Prostate gland (tissue), 2 donors: ENCODE measurements around the gene TMF1. TPM values are rescaled to one million over a fixed set of nuclear protein-coding genes. Genes with fewer than 3 reads are reported as not detected.

Source experiments
- DNase-seq: peaks from one replicate; pipeline ENCODE4 v3.0.0-alpha.2; 2019; ENCODE audit warnings: low spot score
- H3K27ac ChIP-seq, 2 donors: fragments of 200-600 bp; sonication (generic); 2 replicates each; pipeline ENCODE4 v1.5.1; 2017 to 2019
- H3K27me3 ChIP-seq: fragments of 200-600 bp; sonication (generic); replicated peaks from 2 replicates; pipeline ENCODE4 v1.5.1; 2019; ENCODE audit not compliant: insufficient read depth
- H3K36me3 ChIP-seq, 2 donors: fragments of 200-600 bp; sonication (generic); 1 replicate in 1 of 2; 2 replicates in 1 of 2; pipeline versions ENCODE4 v1.5.1 to v1.8.1; 2017 to 2019
- H3K4me1 ChIP-seq: fragments of 200-600 bp; sonication (generic); replicated peaks from 2 replicates; pipeline ENCODE4 v1.5.1; 2019
- H3K4me3 ChIP-seq, 2 donors: fragments of 200-600 bp; sonication (generic); 2 replicates each; pipeline ENCODE4 v1.5.1; 2017 to 2019
- H3K9me3 ChIP-seq: fragments of 200-600 bp; sonication (generic); 2 replicates; pipeline ENCODE4 v1.5.1; 2017
- POLR2A ChIP-seq: fragments of 450-650 bp; IDR thresholded peaks from one replicate; pipeline ENCODE4 v1.6.1; 2016; ENCODE audit warnings: antibody characterized with exemption, mild to moderate bottlenecking
- POLR2AphosphoS5 ChIP-seq: sonication (generic); formaldehyde crosslinking; IDR thresholded peaks from one replicate; pipeline ENCODE4 v1.6.1; 2017; ENCODE audit warnings: antibody characterized with exemption
- WGBS: methylation state at CpG from one replicate; pipeline ENCODE4 v1.1.5; 2018; 5-methylcytosine and 5-hydroxymethylcytosine counted together
- intact Hi-C: fragments of 100-400 bp; cut with DNase I; formaldehyde crosslinking; loops from one replicate; pipeline ENCODE4 v1.14.2; 2022
- total RNA-seq, 2 donors: library from RNA; depleted of rRNA; stranded (reverse); fragments of >200 nt; gene quantifications; one replicate each; pipeline ENCODE4 v1.1.0, GENCODE V29; 2016
- TF ChIP-seq, protein P1 (sequence below), 4 experiments: fragments of 200-600 bp in 2 of 4; fragments of 450-650 bp in 2 of 4; sonication (generic) in 2 of 4; IDR thresholded peaks; 1 replicate in 3 of 4; 2 replicates in 1 of 4; pipeline ENCODE4 v1.5.1; 2016 to 2019; ENCODE audit warnings: antibody characterized with exemption in 4 of 4, mild to moderate bottlenecking in 2 of 4, moderate library complexity in 2 of 4

Gene TMF1
- total RNA-seq, 2 donors from 2014 or later, result 24.9 to 29.1 TPM

GRCh38 chr3:69095636-69096035, 43.5 kb upstream of the TMF1 start:
- DNase-seq, result no peak
- intact Hi-C loops, result no loop called here
- WGBS, result 78% methylated on average over 5 of the region's 5 CpGs
- H3K27ac ChIP-seq, result peak overlapping the region; percentile 61 to 64
- H3K36me3 ChIP-seq, result no peaks in the 10 kb centered on the region
- TF ChIP-seq POLR2AphosphoS5 (no peak), POLR2A (no peak)
- TF ChIP-seq, protein P1, sequence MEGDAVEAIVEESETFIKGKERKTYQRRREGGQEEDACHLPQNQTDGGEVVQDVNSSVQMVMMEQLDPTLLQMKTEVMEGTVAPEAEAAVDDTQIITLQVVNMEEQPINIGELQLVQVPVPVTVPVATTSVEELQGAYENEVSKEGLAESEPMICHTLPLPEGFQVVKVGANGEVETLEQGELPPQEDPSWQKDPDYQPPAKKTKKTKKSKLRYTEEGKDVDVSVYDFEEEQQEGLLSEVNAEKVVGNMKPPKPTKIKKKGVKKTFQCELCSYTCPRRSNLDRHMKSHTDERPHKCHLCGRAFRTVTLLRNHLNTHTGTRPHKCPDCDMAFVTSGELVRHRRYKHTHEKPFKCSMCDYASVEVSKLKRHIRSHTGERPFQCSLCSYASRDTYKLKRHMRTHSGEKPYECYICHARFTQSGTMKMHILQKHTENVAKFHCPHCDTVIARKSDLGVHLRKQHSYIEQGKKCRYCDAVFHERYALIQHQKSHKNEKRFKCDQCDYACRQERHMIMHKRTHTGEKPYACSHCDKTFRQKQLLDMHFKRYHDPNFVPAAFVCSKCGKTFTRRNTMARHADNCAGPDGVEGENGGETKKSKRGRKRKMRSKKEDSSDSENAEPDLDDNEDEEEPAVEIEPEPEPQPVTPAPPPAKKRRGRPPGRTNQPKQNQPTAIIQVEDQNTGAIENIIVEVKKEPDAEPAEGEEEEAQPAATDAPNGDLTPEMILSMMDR (IDR thresholded peaks at IDR 0.05), result no peak
- H3K4me3 ChIP-seq, result no peak overlapping the region
- peaks cover 32% of the 10 kb centered on the region for H3K4me1 ChIP-seq
- H3K27me3 ChIP-seq, result no peaks in the 10 kb centered on the region
- no peaks in the 10 kb centered on the region for H3K9me3 ChIP-seq

GRCh38 chr3:69094467-69095205, 42.5 kb upstream of the TMF1 start:
- TF ChIP-seq POLR2AphosphoS5 (no peak), POLR2A (no peak)
- TF ChIP-seq, protein P1 (IDR thresholded peaks at IDR 0.05), result no peak
- H3K27me3 ChIP-seq, result no peaks in the 10 kb centered on the region
- H3K36me3 ChIP-seq, result no peaks in the 10 kb centered on the region
- DNase-seq, result no peak
- intact Hi-C loops, result no loop called here
- H3K9me3 ChIP-seq, result no peaks in the 10 kb centered on the region
- H3K4me3 ChIP-seq, result no peak overlapping the region
- 42% methylated on average over 8 of the region's 8 CpGs for WGBS
- peaks cover 32% of the 10 kb centered on the region for H3K4me1 ChIP-seq
- H3K27ac ChIP-seq, result peak overlapping the region; percentile 15 to 64

- peak; percentile 35 for DNase-seq
- intact Hi-C loops, result no loop called here
- TF ChIP-seq, protein P1 (IDR thresholded peaks at IDR 0.05), result no peak
- TF ChIP-seq POLR2AphosphoS5, result peak; percentile 41
- Histone ChIP-seq H3K36me3 (no peaks in the 10 kb centered on the region), H3K27ac (peak overlapping the region; percentile 48 to 64), H3K27me3 (no peaks in the 10 kb centered on the region), H3K9me3 (no peaks in the 10 kb centered on the region), H3K4me1 (peaks cover 43% of the 10 kb centered on the region), H3K4me3 (no peak overlapping the region)
- 18% methylated on average over 4 of the region's 4 CpGs for WGBS
Measured at GRCh38 chr3:69092030-69092516, 39.9 kb upstream of the TMF1 start.

DNA sequence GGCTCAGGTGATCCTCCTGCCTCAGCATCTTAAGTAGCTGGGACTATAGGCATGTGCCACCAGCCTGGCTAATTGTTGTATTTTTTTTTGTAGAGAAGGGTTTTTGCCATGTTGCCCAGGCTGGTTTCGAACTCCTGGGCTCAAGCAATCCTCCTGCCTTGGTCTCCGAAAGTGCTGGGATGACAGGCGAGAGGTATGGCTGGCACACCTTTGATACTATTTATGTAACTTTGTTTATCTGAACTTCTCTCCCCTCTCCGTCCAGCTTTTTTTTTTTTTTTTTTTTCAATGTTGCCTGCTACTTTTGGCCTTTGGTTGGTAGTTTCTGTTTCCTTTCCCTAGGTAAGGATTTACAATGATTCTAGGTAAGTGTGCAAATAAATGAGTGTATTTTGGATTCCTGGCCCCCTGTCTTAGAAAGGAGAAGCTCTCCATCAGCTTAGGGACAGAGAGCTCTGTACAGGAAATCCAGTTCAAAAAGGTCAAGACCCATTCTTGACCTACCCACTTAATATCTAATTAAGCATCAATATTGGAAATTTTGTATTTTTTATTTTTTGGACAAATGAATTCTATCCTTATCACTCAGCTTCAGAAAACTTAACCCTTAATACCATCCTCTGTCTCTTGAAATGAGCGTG, 39.4 kb upstream of the TMF1 start:
- WGBS, result 60% methylated on average over 5 of the region's 5 CpGs
- no peaks in the 10 kb centered on the region for H3K36me3 ChIP-seq
- no peaks in the 10 kb centered on the region for H3K27me3 ChIP-seq
- no peak overlapping the region for H3K4me3 ChIP-seq
- peak overlapping the region; percentile 48 to 64 for H3K27ac ChIP-seq
- peaks cover 40% of the 10 kb centered on the region for H3K4me1 ChIP-seq
- intact Hi-C loops, result no loop called here
- no peaks in the 10 kb centered on the region for H3K9me3 ChIP-seq
- DNase-seq, result no peak
- no peak for TF ChIP-seq POLR2A
- no peak for TF ChIP-seq POLR2AphosphoS5
- TF ChIP-seq, protein P1 (IDR thresholded peaks at IDR 0.05), result no peak
